ENCODE data around the gene ADCY2.

Gene ADCY2

GRCh38 chr5:7446913-7447312, 51.0 kb downstream of the ADCY2 start:
- no peak for DNase-seq

GRCh38 chr5:7453947-7454346, 58.0 kb downstream of the ADCY2 start:
- no peak for DNase-seq

- DNase-seq: no peak
Observed at GRCh38 chr5:7456206-7456605, 60.3 kb downstream of the ADCY2 start.

GRCh38 chr5:7461371-7461770, 65.4 kb downstream of the ADCY2 start:
- no peak for DNase-seq

- DNase-seq: no peak
Observed at GRCh38 chr5:7462758-7463157, 66.8 kb downstream of the ADCY2 start.

- DNase-seq: no peak
Observed at GRCh38 chr5:7464182-7464581, 68.2 kb downstream of the ADCY2 start.

- no peak for DNase-seq
Observed at GRCh38 chr5:7467179-7467578, 71.2 kb downstream of the ADCY2 start.

GRCh38 chr5:7468742-7469141, 72.8 kb downstream of the ADCY2 start:
- no peak for DNase-seq

GRCh38 chr5:7471710-7472109, 75.8 kb downstream of the ADCY2 start:
- DNase-seq: no peak

GRCh38 chr5:7473115-7473514, 77.2 kb downstream of the ADCY2 start:
- DNase-seq: no peak

GRCh38 chr5:7473668-7474215, 77.8 kb downstream of the ADCY2 start:
- DNase-seq: no peak

- DNase-seq: no peak
Observed at GRCh38 chr5:7474821-7475403, 79.0 kb downstream of the ADCY2 start.

- no peak for DNase-seq
Observed at GRCh38 chr5:7478459-7478858, 82.5 kb downstream of the ADCY2 start.

- DNase-seq: no peak
Observed at GRCh38 chr5:7488734-7489133, 92.8 kb downstream of the ADCY2 start.

- DNase-seq: no peak
Observed at GRCh38 chr5:7492371-7492770, 96.4 kb downstream of the ADCY2 start.

- no peak for DNase-seq
Observed at GRCh38 chr5:7493081-7493480, 97.1 kb downstream of the ADCY2 start.

- no peak for DNase-seq
Observed at GRCh38 chr5:7493622-7494021, 97.7 kb downstream of the ADCY2 start.

GRCh38 chr5:7494481-7495130, 98.7 kb downstream of the ADCY2 start:
- DNase-seq: no peak

- no peak for DNase-seq
Observed at GRCh38 chr5:7495131-7495517, 99.2 kb downstream of the ADCY2 start.

GRCh38 chr5:7500256-7500655, 104.3 kb downstream of the ADCY2 start:
- no peak for DNase-seq

- DNase-seq: no peak
Observed at GRCh38 chr5:7501061-7501460, 105.1 kb downstream of the ADCY2 start.

GRCh38 chr5:7503564-7503963, 107.6 kb downstream of the ADCY2 start:
- DNase-seq: no peak

- no peak for DNase-seq
Observed at GRCh38 chr5:7515284-7515914, 119.5 kb downstream of the ADCY2 start.

- DNase-seq: no peak
Observed at GRCh38 chr5:7516253-7516652, 120.3 kb downstream of the ADCY2 start.
